Right lobe of liver (tissue), 4 donors: ENCODE data around the gene VPS37D.

Experiments used
- CTCF ChIP-seq, 4 donors: fragments of 200-600 bp in 3 of 4; fragments of 450-650 bp in 1 of 4; IDR thresholded peaks; one replicate each; pipeline versions ENCODE4 v1.5.1 to v1.8.0; 2016 to 2022; ENCODE audit warnings: antibody characterized with exemption in 4 of 4, mild to moderate bottlenecking in 2 of 4
- POLR2A ChIP-seq: fragments of 450-650 bp; IDR thresholded peaks from one replicate; pipeline ENCODE4 v1.6.1; 2017; ENCODE audit warnings: antibody characterized with exemption, mild to moderate bottlenecking
- donor health status: DM: no; HTN: no; CAD: no.
- donor health status: DM: no; HTN: no; CAD: no.
- donor health status: DM: no; HTN: yes; CAD: no.

DNA sequence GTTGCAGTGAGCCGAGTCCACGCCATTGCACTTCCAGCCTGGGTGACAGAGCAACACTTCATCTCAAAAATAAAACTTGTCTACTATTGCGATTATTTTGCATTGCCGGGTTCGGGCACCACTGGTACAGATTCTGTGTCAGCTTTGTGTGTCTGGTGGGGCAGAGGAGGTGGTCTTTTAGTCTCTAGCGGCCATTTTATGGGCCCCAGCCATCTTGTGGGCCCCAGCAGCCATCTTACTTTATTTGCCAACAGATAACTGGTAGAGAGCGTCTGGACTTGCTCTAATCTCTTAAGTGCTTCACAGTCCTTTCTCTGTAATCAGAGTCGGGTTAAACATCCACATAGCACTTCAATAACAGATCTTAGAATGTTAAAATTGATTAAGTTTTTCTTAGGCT lies 20.7 kb downstream of the VPS37D start:
- no peak for TF ChIP-seq CTCF (IDR thresholded peaks at IDR 0.05)
- no peak for TF ChIP-seq POLR2A
